Kidney glomerular epithelial cell (primary cell): ENCODE results near the gene C14orf132.

Experiments
- DNase-seq: peaks from one replicate; lab custom pipeline; 2025; lab: John Stamatoyannopoulos, UW

Gene C14orf132

GRCh38 chr14:96082420-96083300 is 43.5 kb downstream of the C14orf132 start:
- DNase-seq, result no peak

GRCh38 chr14:96083667-96084320 is 44.6 kb downstream of the C14orf132 start:
- DNase-seq, result no peak

GRCh38 chr14:96084796-96085195 is 45.6 kb downstream of the C14orf132 start:
- DNase-seq, result no peak

- no peak for DNase-seq
These were observed 46.2 kb downstream of the C14orf132 start for GRCh38 chr14:96085369-96085768.

- peak; percentile 11 for DNase-seq
These were observed 46.9 kb downstream of the C14orf132 start for GRCh38 chr14:96086032-96086431.

- no peak for DNase-seq
These were observed 47.5 kb downstream of the C14orf132 start for GRCh38 chr14:96086574-96087077.

GRCh38 chr14:96088074-96088473 is 48.9 kb downstream of the C14orf132 start:
- DNase-seq, result no peak

- no peak for DNase-seq
These were observed 49.3 kb downstream of the C14orf132 start for GRCh38 chr14:96088481-96088880.

GRCh38 chr14:96088911-96089310 is 49.7 kb downstream of the C14orf132 start:
- DNase-seq, result no peak

- no peak for DNase-seq
These were observed 50.2 kb downstream of the C14orf132 start for GRCh38 chr14:96089401-96089800.

- DNase-seq, result no peak
These were observed 51.4 kb downstream of the C14orf132 start for GRCh38 chr14:96090441-96091148.

- DNase-seq, result no peak
These were observed 52.1 kb downstream of the C14orf132 start for GRCh38 chr14:96091149-96091693.

- no peak for DNase-seq
These were observed 52.8 kb downstream of the C14orf132 start for GRCh38 chr14:96091941-96092411.

GRCh38 chr14:96092936-96093335 is 53.8 kb downstream of the C14orf132 start:
- DNase-seq, result no peak

GRCh38 chr14:96094211-96094610 is 55.0 kb downstream of the C14orf132 start:
- DNase-seq, result no peak

GRCh38 chr14:96094656-96095055 is 55.5 kb downstream of the C14orf132 start:
- DNase-seq, result no peak

GRCh38 chr14:96095058-96095457 is 55.9 kb downstream of the C14orf132 start:
- DNase-seq, result no peak

GRCh38 chr14:96095581-96096476 is 56.7 kb downstream of the C14orf132 start:
- DNase-seq, result no peak

- no peak for DNase-seq
These were observed 57.8 kb downstream of the C14orf132 start for GRCh38 chr14:96096639-96097610.

- no peak for DNase-seq
These were observed 58.6 kb downstream of the C14orf132 start for GRCh38 chr14:96097752-96098151.
